ENCODE measurements around the gene OBSCN.

Gene OBSCN

DNA sequence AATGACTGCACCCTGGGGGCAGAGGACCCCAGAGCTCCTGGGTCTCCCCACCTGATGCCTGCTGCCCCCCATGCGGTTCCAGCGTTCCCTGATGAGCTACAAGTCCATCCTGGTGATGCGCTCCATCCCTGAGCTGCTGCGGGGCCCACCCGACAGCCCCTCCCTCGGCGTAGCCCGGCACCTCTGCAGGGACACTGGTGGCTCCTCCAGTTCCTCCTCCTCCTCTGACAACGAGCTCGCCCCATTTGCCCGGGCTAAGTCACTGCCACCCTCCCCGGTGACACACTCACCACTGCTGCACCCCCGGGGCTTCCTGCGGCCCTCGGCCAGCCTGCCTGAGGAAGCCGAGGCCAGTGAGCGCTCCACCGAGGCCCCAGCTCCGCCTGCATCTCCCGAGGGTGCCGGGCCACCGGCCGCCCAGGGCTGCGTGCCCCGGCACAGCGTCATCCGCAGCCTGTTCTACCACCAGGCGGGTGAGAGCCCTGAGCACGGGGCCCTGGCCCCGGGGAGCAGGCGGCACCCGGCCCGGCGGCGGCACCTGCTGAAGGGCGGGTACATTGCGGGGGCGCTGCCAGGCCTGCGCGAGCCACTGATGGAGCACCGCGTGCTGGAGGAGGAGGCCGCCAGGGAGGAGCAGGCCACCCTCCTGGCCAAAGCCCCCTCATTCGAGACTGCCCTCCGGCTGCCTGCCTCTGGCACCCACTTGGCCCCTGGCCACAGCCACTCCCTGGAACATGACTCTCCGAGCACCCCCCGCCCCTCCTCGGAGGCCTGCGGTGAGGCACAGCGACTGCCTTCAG, 163.3 kb downstream of the OBSCN start:
- no peak for DNase-seq

DNA sequence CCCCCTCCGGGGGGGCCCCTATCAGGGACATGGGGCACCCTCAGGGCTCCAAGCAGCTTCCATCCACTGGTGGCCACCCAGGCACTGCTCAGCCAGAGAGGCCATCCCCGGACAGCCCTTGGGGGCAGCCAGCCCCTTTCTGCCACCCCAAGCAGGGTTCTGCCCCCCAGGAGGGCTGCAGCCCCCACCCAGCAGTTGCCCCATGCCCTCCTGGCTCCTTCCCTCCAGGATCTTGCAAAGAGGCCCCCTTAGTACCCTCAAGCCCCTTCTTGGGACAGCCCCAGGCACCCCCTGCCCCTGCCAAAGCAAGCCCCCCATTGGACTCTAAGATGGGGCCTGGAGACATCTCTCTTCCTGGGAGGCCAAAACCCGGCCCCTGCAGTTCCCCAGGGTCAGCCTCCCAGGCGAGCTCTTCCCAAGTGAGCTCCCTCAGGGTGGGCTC, 163.9 kb downstream of the OBSCN start:
- no peak for DNase-seq

DNA sequence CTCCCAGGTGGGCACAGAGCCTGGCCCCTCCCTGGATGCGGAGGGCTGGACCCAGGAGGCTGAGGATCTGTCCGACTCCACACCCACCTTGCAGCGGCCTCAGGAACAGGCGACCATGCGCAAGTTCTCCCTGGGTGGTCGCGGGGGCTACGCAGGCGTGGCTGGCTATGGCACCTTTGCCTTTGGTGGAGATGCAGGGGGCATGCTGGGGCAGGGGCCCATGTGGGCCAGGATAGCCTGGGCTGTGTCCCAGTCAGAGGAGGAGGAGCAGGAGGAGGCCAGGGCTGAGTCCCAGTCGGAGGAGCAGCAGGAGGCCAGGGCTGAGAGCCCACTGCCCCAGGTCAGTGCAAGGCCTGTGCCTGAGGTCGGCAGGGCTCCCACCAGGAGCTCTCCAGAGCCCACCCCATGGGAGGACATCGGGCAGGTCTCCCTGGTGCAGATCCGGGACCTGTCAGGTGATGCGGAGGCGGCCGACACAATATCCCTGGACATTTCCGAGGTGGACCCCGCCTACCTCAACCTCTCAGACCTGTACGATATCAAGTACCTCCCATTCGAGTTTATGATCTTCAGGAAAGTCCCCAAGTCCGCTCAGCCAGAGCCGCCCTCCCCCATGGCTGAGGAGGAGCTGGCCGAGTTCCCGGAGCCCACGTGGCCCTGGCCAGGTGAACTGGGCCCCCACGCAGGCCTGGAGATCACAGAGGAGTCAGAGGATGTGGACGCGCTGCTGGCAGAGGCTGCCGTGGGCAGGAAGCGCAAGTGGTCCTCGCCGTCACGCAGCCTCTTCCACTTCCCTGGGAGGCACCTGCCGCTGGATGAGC, 164.5 kb downstream of the OBSCN start:
- DNase-seq, result no peak

DNA sequence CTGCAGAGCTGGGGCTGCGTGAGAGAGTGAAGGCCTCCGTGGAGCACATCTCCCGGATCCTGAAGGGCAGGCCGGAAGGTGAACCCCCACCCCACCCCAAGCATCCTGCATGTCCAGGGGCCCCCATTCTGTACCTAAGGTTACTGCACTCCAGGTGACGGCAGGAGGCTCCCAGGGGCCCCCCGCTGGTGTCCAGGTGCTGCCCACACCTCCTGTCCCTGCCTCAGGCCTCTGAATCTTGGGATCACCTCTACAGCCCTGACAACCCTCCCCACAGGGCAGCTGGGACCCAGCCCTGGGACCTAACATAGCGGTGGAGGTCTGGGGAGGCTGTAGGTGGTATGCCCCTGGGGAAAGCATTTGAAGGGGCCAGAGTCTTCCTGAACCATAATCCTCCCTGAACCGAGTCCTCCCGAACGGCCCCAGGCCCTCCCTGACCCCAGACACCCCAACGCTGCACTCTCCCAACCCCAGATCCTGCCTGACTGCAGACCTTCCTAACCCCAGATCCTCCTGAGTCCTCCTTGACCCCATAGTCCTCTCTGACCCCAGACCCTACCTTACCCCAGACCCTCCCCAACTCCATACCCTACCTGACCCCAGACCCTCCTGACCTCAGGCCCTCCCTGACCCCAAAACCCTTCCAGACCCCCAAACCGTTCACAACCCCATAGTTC, 165.3 kb downstream of the OBSCN start:
- DNase-seq, result no peak

DNA sequence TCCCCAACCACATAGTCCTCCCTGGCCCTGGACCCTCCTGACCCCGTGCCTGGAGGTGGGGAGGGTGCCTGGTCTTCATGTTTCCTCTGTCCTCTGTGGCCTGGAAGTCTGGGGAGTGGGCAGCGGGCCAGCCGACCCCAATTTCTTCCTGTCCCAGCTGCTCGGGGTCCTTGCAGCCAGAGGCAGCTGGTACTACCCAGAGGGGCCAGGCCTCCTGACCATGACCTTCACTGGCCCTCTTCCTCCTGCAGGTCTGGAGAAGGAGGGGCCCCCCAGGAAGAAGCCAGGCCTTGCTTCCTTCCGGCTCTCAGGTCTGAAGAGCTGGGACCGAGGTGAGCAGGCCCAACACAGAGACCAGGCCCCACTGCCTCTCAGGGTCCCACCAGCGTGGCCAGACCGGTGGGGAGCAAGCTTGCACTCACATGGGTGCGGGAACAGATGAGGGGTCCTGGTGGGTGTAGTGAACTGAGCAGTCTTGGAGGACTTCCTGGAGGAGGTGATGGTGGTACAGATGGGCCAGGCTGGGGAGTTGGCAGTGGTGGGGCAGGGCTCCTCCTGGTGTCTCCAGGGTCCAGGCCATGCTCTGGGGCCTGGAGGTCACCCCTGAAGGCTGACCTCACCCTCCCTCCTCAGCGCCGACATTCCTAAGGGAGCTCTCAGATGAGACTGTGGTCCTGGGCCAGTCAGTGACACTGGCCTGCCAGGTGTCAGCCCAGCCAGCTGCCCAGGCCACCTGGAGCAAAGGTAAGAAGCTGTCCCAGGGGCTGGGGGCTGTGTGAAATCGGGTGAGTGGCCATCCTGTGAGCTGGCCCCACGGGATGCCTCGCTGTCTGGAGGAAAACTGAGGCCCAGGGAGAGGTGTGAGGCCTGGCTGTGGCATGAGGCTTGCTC, 166.1 kb downstream of the OBSCN start:
- DNase-seq, result no peak

DNA sequence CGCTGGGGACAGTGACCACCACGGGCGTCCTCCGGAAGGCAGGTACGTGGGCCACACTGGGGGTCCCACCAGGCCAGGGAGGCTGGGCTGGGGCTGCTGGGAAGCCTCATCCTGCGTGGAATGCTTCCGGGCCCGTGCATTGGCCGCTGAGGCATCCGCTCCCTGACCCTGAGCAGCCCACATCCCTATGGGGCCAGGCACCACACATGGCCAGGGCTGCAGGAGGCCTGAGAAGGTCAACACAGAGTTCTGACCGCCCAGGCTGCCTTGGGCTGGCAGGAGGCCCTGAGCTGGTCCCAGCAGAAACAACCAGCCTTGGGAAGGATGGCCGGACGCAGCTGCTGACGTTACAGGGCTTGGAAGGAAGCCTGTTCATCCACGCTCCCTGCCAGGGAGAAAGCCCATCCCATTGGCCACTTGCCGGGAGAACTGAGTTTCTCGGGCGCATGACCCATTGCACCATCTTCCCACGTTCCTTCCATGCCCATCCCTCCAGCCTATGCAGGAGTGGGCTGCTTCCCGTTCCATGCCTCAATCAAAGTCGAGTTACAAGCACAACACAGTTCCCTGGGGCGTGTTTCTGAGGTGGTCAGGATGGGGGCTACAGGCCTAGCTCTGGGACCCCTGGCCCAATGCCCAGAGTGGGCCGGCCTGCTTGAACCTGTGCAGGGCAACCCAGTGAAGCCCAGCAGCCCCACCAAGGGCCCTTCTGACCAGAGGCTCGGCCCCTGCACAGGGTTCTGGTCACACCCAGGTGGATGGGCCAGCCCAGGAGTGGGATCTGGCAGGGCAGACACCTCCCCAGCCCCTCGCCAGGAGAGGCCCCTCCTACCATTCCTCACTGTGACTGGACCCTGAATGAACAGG, 167.1 kb downstream of the OBSCN start:
- no peak for DNase-seq

DNA sequence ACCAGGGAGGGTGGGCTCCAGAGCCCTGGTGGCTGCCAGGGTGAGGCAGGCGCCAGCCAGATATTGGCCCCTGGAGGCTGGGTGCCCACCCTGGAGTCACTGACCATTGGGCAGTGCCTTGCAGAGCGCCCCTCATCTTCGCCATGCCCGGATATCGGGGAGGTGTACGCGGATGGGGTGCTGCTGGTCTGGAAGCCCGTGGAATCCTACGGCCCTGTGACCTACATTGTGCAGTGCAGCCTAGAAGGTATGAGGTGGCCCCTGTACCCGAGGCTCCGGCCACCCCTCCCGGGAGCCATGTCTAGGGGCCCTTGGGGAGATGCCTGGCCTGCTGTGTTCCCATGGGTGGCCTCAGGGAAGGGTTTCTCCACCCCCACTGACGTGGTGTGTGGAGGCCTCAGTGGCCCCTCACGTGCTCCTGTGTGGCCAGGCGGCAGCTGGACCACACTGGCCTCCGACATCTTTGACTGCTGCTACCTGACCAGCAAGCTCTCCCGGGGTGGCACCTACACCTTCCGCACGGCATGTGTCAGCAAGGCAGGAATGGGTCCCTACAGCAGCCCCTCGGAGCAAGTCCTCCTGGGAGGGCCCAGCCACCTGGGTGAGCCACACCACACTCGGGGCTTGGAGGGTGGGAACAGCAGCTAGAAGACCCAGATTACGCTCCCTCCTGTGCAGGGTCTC, 167.9 kb downstream of the OBSCN start:
- DNase-seq, result no peak

DNA sequence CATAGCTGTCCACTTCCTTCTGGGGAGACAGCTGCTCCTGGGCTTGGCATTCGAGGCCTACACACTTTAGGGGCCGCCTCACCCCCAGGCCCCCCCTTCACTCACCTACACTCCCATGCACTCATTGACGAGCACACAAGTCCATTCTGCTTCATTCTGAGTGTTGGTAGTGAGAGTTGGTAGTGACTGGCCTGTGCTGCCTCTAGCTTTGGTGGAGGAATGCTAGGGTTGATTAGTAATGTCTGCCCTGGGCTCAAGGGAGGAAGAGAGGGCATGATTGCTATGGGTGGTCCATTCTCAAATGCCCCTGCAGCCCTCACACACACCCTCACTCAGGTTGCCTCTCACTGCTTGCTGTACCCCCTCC, 168.4 kb downstream of the OBSCN start:
- DNase-seq, result no peak

DNA sequence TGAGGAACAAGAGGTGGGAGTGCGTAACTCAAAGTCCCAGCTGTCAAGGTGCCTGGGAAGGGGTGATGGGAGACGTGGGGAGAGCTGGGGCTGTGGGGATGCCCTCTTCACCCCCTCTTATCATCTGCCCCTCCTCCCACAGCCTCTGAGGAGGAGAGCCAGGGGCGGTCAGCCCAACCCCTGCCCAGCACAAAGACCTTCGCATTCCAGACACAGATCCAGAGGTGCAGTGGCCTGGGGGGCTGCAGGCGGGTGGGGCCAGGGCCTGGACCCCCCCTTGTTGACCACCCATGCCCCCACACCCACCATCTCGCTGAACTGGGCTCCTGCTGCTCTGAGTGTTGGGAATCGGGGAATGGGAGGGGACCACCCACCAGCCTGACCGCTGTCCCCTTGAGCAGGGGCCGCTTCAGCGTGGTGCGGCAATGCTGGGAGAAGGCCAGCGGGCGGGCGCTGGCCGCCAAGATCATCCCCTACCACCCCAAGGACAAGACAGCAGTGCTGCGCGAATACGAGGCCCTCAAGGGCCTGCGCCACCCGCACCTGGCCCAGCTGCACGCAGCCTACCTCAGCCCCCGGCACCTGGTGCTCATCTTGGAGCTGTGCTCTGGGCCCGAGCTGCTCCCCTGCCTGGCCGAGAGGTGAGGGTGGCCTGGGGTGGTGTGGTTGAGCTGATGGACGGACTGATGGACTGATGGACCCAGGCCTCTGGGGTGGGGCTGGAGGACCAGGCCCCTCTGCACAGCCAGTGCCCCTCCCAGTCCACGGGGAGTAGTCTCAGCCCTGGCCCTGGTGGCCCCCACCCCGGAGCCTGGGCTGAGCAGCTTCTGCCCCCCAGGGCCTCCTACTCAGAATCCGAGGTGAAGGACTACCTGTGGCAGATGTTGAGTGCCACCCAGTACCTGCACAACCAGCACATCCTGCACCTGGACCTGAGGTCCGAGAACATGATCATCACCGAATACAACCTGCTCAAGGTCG, 169.1 kb downstream of the OBSCN start:
- DNase-seq, result no peak

DNA sequence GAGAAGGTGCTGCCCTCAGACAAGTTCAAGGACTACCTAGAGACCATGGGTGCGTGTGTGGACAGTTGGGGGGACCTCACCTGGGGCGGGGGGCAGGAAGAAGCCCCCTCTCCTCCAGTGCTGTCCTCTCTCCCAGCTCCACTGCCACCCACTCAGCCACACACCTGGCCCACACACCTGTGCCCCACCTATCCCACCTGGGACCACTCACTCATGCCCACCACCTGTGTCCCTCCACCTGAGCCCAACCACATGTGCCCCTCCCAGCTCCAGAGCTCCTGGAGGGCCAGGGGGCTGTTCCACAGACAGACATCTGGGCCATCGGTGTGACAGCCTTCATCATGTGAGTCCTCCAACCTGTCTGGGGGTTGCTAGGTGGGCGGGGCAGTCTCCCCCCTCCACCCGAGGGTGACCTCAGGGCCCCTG, 169.8 kb downstream of the OBSCN start:
- no peak for DNase-seq

DNA sequence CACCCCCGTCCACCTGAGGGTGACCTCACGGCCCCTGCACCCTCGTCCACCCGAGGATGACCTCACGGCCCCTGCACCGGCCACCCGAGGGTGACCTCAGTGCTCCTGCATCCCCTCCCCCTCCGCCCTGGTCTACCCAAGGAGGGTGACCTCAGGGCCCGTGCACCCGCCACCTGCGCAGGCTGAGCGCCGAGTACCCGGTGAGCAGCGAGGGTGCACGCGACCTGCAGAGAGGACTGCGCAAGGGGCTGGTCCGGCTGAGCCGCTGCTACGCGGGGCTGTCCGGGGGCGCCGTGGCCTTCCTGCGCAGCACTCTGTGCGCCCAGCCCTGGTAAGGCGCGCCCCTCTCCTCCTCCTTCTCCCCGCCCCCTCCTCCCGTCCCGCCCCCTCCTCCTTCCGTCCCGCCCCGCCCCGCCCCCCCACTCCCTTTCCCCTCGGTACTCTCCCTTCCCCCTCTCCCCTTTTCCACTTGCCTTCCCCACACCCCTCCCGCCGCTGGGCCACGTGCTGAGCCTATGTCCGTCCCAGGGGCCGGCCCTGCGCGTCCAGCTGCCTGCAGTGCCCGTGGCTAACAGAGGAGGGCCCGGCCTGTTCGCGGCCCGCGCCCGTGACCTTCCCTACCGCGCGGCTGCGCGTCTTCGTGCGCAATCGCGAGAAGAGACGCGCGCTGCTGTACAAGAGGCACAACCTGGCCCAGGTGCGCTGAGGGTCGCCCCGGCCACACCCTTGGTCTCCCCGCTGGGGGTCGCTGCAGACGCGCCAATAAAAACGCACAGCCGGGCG, 170.4 kb downstream of the OBSCN start:
- no peak for DNase-seq

DNA sequence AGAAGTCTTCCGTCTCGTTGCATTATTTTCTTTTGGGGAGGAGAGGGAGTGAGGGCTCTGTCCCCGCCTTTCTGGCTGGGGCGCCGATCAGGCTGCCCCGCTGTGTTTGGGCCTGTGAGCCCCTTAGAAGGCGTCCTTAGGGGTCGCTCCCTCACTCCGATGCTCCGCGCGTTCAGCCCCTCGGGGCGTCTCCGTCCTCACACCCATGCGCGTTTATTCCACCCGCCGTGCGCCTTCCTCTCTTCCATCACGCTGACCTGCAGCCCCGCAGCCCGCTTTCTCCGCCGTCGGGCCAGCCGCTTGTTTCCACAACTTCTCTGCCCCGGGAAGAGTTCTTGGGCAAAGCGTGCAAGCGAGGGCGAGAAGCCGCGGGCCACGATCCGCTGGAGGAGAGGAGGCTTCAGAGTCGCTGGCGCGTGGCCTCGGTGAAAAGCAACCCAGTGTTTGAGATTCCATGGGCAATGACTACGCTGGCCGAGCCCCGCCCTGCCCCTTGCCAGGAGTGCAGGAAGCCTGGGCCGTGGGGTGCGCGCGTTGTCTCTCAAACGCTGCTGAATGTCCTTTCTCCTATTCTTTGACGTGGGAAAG, 171.1 kb downstream of the OBSCN start:
- no peak for DNase-seq

DNA sequence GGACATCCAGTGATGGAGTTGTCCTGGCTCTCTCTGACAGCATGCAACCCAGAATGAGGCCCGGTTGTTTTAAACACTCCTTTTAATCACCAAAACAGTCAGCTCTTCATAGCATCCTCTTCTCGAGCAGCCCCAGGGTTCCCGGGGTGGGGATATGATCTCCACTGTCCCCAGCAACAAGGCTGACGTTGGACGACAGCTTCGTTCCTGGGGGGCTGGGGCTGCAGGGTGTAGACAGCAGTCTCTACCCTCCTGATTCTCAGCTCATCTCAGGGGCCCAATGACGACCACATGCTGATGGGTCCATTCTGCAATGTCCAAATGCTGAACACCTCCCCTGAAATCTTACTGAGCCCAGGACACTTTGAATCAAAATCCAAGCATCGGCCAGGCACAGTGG, 171.8 kb downstream of the OBSCN start:
- no peak for DNase-seq

DNA sequence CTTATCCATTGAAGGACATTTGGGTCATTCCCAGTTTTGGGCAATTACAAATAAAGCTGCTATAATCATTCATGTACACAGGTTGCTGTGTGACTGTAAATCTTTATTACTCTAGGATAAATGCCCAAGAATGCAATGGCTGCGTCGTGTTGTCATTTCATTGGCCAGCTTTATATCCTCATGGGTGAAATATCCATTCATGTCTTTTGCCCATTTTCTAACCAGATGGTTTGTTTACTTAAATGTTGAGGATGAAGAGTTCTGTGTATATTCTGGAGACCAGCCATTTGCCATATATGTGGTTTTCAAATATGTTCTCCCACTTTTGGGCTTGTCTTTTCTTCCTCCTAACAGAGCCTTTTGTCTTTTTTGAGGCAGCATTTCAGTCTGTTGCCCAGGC, 173.5 kb downstream of the OBSCN start:
- DNase-seq, result no peak

DNA sequence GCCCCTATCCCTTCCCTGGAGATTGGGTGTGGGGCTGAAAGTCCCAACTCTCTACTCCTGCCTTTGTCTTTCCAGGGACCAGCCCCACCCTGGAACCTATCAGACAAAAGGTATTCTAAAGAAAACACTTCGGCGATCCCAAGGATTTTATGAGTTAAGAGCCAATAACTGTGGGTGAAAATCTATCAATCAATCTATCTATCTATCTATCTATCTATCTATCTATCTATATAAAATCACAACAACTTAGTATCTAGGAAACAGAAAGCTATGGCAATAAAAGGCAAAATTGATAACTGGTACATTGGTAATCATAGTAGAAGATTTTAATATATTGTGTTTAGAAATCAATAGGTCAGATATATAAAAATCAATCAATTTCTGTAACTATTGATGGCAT, 175.9 kb downstream of the OBSCN start:
- DNase-seq, result no peak

DNA sequence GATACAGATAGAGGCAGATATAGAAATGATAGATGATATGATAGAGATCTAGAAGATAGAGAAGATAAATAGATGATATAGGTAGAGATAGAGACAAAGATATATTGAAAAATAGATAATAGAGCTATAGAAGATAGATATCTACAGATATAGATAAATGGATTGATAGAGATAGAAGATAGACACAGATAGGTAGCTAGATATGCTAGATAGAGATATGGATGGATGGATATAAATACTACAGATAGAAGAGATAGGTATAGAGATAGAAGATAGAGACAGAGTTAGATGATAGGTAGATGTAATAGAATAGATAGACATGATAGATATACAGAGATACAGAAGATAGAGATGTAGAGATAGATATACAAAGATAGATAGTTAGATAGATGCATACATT, 177.4 kb downstream of the OBSCN start:
- no peak for DNase-seq

DNA sequence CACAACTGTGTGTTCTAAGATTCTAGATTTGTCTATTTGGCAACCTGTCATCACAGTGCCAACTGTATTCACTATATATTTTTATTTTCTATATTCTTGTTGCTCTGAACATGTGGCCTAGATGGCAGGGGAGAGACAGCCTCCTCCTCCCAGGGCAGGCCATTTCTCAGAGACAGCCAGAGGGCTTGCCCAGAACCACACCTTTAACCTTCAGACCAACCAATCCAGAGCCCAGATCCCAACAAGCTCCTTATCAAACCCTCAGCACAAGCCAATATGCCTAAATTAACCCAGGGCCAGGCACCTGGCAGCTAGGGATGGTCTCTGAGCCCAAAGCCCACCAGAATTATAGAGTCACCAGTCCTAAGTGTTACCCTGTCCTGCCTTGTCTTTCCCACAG, 179.5 kb downstream of the OBSCN start:
- no peak for DNase-seq

DNA sequence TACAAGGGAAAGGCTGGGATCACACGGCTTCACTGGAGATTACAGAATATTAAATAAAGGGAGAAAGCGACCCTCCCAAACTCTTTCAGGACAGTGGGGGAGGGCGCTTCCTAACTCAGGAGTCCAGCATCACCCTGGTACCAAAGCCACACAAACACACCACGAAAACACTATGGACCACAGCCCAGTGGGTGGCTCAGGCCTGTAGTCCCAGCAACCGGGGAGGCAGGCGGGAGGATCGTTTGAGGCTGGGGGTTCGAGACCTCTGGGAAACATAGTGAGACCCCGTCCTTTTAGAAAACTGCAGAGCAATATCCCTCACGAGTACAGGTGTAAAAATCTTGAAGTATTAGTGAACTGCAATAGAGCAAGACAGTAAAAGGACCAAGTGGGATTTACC, 182.8 kb downstream of the OBSCN start:
- no peak for DNase-seq

Measured in activated gamma-delta T cell (primary cell).